ENCODE measurements around the gene DHH.
"Not testable (repeated sequence)": the region's sequence is repeated elsewhere in the genome, so short reads cannot be mapped to it uniquely, and the experiment has no call there.

Gene DHH

DNA sequence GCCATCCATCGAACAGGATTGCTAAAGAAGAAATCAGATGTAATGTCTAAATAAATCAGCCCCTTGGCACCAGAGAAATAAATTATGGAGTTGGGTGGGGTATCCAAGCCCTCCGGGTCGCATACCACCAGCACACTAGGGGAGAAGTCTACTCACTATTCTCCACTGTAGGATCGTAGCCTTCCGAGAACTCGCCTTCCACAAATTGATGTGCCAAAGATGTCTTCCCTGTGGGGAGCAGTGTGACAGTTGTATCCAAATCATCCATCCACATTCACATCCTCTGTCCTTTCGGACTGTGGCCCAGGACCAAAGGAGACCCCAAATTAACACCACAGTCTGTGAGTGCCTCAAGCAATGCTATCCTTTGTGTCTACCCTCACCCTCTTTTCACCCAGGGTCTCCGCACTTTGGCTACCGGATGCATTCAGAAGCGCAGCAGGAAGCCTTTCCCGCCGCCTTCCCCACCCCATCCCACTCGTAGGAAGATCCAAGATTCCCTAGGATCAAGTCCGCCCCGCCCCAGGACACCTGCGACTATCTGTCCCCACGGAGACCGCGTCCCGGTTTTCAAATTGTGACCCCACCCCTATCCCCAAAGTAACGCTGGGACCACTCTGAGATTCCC, 25.6 kb downstream of the DHH start:
- FAIRE-seq, result no peak

DNA sequence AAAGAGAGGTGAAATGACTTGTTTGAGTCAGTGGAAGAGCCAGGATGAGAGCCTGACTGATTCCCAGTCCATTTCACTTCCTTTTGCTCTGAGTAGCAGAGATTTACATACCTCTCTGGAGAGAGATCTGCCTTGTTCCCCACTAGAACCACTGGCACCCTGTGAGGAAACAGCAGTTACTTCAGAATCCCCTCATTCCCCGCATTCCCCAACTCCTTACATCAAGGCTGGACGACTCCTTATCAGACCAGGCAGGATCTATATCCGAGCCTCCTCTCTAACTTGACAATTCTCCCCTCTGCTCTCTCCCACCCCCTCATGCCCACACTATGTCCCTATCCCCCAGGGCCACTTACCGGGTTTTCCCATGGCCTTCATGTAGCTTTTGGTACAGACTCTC, 28.5 kb downstream of the DHH start:
- no peak for FAIRE-seq

DNA sequence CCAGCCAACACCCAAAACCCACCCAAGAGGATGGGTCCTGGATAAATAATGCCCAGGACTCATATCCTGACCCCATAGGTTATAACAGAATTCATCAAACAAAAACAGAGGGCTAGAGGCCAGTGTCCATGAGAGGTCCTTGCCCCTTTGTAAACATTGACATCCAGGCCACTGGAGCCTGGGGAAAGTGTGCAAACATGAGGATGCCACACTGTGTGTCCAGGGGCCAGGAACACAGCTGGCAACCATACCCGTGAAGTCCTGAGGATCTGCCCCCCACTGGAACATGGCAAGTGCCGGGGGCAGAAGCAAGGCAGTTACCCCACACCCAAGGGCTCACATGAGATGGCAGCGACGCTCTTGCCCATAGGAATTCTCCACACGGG, 29.8 kb downstream of the DHH start:
- FAIRE-seq, result no peak

DNA sequence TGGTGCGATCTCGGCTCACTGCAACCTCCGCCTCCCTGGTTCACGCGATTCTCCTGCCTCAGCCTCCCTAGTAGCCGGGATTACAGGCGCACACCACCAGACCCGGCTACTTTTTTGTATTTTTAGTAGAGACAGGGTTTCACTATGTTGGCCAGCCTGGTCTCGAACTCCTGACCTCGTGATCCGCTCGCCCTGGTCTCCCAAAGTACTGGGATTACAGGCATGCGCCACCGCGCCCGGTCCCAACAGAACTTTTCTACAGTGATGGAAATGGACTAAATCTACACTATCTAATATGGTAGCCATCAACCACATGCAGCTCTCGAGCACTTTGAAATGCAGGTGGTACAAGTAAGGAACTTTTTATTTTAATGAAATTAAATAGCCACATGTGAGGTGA, 32.7 kb downstream of the DHH start:
- FAIRE-seq, result not testable (repeated sequence)

DNA sequence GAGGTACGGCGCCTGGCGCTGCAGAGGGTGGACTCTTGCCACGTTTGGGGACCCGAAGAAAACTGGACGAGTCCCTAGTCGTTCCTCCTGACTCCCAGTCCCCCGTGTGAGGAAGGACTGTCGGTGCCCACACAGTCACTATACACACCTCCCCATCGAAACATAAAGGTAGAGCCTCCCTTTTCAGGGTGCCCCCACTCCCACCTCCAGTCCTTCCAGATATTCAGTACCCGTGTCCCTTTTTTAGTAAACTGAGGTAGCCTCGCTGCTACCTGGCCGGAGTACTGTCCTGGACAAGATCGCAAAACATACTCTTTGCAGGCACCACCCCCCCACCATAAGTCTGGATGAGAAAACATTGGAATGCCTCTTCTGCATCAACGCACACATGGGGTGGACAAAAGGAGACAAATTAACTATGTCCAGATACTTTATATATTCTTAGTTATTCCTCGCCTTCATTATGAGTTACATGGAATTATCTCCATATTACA, 33.4 kb downstream of the DHH start:
- FAIRE-seq, result no peak

DNA sequence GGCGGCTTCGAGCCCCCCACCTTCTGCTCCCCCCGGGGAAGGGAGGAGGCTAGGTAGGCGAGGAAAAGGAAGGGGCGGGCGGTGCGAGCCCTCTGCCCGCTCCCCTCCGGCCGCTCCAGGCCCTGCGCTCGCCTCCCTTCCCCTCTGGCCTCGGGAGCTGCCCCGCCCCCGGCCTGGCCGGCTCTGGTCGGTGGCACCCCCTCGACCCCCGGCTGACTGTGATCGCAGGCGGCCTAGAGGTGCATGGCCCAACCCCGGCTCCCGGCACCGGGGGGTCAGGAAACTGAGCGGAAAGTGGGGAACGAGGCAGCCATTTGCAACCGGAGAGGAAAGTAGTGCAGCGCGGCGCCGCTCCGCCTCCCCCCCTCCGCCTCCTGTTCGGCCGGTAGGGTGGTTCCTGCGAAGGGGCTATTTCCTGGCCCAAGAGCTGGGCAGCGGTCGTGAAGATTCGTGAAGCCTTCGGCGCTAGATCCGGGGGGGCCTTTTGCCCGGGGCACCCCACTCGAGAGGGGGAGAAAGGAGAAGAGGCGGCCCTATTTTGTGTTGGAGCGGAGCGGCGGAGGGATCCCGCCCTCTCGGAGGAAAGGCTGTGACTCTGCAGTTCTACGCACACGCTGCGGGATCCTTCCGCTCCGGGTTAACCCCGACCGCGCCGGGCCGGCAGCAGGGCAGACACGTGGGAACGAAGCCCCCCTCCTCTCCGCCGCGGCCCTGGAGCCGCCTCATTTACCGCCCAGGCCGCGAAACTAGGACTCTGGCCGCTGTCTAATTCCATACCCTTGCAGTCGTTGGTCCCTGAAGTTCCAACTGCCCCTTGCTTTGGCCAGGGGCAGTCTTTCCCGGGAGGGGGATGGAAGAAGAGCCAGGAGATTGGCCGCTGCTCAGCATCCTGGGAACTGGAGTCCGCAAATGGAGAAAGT, 34.1 kb downstream of the DHH start, which contains the start of gene KMT2D:
Gene KMT2D, minus strand, starts transcription at position 558 of the 920 bp plus-strand sequence. CDS start 5,470 bp downstream, outside the sequence.
- no peak for FAIRE-seq

DNA sequence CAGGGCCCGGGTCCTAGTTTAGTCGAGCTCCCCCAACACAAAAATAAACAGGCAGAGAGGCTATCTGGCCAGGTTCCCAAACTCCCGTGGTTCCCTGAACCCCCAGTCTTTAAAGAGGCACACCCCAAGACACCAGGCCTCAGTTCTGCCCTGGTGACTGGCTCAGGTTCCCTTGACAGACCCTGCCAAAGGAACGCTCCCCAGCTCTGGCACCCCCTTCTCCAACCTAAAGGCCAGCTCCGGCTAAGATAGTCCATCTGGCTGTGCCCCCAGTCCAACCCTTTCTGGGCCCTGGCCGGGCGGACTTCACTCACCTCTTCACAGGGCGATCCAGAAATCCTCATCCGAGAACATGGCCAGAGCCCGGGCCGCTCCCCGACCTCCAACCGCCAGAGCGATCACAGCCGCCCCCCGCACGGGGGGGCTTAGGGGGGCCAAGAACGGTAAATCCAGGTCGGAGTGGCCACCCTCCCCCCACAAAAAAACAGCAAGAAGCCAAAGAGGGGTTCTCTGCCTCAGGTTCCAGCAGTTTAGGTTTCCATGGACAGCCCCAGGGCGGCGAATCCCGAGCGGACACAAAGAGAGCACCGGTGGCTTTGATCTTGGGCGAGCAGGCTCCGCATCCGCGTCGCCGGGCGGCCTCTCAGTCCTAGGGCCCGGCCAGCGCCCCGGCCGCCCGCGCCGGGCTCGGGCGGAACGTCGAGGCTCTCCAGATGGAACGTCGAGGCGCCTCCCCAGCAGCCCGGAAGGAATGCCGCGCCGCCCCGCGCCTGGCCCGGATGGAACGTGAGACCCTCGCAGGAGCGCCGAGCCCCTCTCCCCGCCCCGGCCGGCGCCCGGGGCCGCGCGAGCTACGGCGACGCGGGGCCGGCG, 35.1 kb downstream of the DHH start:
- FAIRE-seq, result no peak

DNA sequence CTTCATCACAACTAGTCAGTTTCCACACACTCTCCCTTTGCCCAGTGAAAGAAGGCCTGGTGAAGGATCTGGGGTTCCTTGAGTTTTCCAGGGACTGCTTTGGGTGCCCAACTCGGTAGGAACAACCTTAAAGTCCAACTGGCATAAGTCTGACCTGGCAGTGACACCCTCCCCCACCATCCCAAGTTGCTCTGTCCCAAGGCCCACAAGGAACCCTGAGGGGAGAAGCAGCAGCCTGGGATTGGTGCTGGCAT, 35.6 kb downstream of the DHH start:
- no peak for FAIRE-seq

DNA sequence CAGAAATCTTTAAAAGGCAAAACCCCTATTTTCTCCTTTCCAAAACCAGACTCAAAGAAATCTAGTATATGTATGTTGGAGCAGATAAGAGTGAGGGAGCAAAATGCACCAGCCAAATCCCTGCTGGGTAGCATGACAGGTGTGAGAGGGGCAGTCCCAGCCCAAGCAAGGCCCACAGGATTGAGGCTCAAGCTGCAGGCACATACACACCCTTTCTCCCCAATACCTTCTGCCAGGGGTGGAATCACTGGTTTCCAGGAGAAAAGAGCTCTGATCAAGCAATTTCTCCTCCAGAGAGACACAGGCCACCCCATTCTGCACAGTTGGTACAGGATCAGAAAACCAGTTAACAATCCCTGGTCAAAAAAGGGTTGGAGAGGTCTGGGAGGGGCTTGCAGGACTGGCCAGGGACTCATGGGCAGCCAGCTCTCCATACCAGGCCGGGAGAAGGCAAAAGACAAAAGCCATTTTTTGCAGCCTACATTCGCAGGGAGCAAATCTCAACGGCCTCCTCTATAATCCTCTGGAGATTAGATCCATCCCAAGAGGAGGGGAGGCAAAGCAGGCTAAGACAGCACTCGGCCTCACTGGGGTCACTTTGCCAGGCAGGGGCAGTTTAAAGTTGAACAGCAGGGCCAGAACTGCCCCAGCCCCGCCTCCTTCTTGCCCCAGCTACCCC, 36.1 kb downstream of the DHH start:
- no peak for FAIRE-seq

DNA sequence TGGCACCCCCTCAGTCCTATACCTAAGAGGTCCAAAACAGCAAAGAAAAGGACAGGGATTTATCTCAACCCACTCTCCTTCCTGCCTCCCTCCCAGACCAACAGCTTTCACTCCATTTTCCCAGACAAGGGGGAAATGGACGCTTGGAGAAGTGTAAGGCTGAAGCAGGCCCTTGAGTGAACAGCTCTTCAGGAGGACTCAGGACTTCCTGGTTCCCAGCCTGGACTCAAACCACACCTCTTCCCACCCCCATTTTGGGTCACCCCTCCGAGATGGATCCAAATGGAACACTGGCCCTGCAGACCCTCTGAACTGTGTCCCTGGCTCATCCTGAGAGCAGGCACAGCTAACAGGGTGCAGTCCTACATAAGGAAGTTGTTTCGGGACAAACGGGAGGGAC, 36.7 kb downstream of the DHH start:
- no peak for FAIRE-seq

DNA sequence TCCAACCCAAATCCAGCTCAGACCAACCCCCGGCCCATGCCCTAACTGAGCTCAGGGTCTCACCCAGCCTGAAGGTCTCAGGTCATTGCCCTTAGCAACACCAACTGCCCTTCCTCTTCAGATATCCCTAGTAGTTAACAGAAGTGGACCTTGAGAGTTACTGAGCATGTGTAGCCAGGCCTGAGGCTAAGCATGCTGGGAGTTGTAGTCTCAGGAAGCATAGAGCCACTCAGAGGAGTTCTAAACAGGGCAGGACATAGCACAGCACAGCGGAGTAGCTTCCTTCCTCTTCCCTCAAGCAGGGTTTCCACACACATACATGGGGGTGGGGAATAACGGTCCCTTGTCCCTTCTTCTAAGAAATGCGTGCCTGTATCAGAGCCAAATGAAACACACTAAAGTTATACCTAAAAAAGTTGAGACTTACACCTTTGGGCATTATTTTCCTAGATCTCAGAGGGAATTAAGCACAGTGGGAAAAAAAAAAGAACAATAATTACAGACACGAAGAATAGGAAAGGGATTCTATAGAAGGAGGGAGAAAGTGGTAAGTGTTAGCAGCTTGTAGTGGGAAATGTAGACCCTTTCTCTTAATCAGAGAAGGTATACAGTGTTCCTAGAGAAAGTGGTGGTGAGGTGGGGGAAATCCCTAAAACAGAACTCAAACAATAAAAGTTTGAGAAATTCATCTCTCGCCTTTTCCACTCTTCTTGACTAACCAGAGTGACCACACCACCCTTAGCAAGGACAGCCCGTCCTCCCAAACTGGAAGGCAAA, 38.4 kb downstream of the DHH start:
- FAIRE-seq, result no peak

DNA sequence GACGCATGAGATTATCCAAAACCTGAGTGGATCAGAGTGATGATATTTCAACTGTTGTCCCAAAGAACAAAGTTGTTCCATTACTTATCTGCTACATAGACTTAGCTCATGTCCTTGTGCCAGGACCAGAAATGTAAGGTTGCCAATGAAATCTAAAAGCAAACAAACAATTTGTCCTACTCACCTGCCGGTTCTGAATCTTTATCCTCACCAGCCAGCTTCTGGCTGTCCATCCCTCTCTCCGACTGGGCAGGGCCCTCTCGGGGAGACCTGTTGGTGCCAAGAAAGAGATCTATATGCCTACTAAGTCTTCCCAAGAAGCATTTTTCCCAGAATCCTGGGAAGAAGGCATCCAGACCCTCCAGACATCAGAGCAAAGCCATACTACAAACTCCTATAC, 39.5 kb downstream of the DHH start:
- no peak for FAIRE-seq

DNA sequence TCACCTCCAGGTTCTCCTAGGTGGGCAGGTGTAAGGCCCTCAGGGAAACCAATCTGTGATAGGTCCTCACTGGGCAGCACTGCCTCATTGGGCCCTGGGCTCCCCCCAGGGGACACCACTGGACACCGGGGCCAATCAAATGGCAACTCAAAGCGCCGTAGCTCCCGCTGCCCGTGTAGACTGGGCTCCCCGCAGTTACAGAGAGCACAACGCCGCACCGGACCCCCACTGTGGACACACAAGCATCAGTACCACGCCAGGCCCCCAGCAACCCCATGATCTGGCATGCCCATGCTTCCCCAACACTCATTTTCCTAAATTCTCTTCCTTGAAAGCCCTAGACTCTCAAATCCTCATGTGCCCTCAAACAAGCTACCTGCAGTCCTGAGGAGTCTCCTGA, 40.1 kb downstream of the DHH start:
- FAIRE-seq, result no peak

DNA sequence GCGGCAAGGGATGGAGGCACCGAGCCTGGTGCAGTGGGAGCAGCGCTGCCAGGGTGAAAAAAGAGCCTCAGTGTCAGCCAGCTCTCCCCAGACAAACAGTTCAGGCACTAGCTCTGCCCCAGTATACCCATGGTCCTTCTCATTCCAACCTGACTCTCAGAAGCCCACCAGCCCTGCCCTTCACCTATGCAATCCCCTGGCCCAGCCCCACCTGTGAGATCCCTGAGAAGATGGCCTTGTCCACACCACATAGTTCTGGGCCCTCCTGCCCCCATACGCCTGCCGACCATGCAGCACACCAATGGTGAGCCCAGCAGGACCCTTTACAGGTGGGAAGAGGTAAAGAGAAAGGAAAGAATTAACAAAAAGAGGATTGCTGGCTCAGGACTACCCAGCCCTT, 40.5 kb downstream of the DHH start:
- no peak for FAIRE-seq

DNA sequence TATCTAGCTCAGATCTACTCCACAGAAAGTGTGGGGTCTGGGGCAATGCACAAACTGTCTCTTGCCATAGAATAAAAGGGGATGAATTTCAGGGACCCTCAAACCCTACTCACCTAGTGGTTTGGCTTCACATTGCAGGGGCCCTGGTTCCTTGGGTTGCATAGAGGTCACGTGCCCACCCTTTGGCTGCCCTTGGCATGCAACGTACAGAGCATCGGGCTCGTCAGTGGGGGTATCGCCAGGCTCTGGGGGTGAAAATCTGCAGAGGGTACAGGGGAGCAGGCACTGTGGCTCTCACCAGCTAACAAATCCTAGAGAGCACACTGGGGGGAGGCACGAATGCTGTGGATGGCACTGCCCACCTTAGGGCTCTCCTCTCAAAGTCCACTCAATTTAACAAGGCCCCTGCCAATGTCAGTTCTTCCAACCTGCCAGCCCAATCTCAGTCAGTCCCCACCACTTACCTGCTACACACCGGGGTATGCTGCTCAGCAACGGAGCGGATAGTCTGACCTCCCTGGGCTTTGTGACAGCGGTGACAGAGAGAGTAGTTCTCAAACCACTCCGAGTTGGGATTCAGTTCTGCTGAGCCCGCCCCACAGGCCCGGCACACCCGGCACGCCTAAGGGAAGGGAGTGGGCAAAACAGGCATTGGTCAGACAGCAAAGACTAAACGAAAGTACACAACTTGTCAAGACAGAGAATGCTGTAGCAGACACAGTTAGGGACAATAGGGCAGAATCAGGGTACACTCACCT, 42.0 kb downstream of the DHH start:
- no peak for FAIRE-seq

DNA sequence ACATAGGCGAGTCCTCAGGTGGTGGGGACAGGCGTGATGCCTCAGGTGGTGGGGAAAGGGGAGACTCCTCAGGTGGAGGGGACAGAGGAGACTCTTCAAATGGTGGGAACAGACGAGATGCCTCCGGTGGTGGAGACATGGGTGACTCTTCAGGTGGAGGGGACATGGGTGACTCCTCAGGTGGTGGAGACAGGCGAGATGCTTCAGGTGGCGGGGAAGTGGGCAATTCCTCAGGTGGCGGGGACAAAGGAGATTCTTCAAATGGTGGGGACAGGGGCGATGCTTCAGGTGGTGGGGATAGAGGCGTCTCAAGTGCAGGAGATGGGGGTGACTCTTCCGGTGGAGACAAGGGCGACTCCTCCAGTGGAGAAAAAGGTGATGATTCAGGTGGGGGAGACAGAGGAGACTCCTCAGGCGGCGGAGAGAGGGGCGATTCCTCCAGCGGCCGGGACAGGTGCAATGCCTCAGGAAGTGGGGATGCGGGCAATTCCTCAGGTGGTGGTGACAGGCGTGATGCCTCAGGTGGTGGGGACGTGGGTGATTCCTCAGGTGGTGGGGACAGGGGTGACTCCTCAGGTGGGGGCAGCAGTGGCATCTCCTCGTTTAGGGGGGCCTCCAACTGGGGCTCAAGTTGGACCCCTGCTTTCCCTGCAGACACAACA, 42.7 kb downstream of the DHH start:
- no peak for FAIRE-seq

DNA sequence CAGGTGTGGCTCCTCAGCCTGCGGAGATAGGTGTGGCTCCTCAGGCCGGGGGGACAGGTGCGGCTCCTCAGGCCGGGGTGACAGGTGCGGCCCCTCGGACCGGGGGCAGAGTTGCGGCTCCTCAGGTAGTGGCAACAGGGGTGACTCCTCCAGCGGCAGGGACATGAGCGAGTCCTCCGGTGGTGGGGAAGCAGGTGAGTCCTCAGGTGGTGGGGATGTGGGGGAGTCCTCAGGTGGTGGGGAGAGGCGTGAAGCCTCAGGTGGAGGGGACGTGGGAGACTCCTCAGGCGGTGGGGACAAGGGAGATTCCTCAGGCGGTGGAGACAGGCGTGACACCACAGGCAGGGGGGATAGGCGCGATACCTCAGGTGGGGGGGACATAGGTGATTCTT, 43.2 kb downstream of the DHH start:
- no peak for FAIRE-seq

DNA sequence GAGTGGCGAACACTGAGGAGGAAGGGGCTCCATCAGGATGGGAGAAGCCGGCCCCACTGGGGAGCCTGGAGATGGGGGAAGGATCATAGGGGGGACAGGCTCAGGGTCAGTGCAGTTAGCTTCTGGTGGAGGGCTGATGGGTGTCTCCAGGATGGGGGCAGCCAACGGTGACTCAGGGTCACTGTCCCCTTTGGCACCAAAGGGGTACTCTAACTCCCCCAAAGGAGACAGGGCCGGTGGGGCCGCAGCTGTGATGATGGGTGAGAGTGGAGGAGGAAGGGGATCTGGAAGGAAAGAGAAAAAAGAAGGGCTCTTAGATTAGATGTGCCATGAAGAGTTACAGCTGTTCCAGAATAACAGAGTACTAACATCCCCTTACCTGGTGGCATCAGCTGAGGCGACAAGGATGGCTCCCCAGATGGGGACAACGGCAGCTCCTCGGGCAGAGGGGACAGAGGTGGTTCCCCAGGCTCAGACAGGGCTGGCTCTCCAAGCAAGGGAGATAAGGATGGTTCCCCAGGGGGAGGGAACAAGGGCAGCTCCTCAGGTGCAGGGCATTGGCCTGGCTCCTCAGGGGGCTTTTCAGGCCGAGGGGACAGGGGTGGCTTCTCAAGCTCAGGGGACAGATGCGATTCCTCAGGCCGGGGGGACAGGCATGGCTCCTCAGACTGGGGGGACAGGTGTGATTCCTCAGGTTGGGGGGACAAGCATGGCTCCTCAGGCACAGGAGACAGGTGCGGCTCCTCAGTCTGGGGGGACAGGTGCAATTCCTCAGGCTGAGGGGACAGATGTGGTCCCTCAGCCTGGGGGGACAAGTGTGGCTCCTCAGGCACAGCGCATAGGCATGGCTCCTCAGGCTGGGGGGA, 43.9 kb downstream of the DHH start:
- no peak for FAIRE-seq

DNA sequence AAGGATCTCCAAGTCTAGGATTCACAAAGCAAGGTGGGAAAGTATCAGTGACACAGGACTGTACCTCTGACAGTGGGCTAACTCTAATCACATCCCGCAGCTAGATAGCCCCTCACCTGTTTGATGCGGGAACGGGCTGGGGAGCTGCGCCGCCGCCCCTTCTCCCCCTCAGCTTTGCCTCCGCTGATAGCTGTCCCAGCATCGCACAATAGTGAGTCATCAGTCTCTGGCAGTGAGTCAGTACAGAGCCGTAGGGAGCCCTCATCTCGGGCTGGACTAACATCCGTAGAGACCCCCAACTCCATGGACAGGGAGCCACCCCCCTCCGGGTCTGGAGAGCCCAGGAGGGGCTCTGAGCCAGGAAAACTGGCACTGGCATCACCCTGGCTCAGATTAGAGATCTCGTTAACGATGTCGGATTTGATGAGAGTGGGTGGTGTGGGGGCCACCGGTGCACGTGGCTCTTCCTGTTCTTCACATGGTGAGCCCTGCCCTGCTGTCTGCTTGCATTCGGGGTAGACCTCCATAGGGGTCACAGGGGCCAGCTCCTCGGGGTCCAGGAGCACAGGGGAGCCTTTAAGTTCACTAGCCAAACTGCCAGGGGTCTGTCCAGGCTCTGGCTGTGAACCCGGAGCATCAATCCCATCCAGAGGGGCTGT, 44.9 kb downstream of the DHH start:
- no peak for FAIRE-seq
